Measurements from ENCODE around the gene FREM2. TPM values are rescaled to one million over a fixed set of nuclear protein-coding genes. Genes with fewer than 3 reads are reported as not detected.

FREM2 gene
- total and polyA plus RNA-seq, 2 donors from 2014 or later = 3.6 to 16.9 TPM

DNA sequence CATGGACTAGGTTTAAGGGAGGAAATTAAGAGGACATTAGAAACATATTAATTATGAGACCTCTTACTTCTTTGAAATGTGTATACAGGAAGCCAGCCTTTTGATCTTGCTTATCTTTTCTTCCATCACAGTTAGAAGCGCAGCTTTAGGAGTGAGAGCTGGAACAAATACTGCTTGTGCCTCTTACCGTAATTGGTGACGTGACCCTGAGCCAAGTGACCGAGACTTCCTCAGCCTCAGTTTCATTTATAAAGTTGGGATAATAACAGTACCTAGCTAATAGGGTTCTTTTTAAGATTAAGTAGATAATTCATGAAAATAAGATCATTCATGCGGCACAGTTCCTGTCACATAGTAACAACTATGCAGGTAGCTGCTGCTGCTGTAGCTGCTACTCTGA, 18.5 kb downstream of the FREM2 start:
- intact Hi-C loops (cut with DNase I) = no loop called here
- H3K9me3 ChIP-seq (ENCODE audit: control insufficient read depth in 2 of 3, insufficient read depth in 1 of 3, low read length in 3 of 3) = no peaks in the 10 kb centered on the region
- no peaks in the 10 kb centered on the region for H3K36me3 ChIP-seq (ENCODE audit: control insufficient read depth in 2 of 3, insufficient read depth in 3 of 3, low read length in 3 of 3)
- H3K9ac ChIP-seq (ENCODE audit: low read length in 3 of 3) = no peak overlapping the region
- FAIRE-seq (no peak), DNase-seq (peak in 2 of 5 donors; percentile 44 to 53)
- H3K27ac ChIP-seq (ENCODE audit: low read depth in 2 of 2, low read length in 2 of 2) = no peak overlapping the region
- no peak overlapping the region for H3K4me3 ChIP-seq (ENCODE audit: low read length in 3 of 3)
- H3K4me1 ChIP-seq (ENCODE audit: control insufficient read depth in 2 of 3, insufficient read depth in 2 of 3, low read depth in 1 of 3, low read length in 3 of 3) = no peaks in the 10 kb centered on the region
- TF ChIP-seq, protein P1, sequence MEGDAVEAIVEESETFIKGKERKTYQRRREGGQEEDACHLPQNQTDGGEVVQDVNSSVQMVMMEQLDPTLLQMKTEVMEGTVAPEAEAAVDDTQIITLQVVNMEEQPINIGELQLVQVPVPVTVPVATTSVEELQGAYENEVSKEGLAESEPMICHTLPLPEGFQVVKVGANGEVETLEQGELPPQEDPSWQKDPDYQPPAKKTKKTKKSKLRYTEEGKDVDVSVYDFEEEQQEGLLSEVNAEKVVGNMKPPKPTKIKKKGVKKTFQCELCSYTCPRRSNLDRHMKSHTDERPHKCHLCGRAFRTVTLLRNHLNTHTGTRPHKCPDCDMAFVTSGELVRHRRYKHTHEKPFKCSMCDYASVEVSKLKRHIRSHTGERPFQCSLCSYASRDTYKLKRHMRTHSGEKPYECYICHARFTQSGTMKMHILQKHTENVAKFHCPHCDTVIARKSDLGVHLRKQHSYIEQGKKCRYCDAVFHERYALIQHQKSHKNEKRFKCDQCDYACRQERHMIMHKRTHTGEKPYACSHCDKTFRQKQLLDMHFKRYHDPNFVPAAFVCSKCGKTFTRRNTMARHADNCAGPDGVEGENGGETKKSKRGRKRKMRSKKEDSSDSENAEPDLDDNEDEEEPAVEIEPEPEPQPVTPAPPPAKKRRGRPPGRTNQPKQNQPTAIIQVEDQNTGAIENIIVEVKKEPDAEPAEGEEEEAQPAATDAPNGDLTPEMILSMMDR (IDR thresholded peaks at IDR 0.05; ENCODE audit: borderline replicate concordance, extremely low read depth, insufficient read depth) = no peak
- no peaks in the 10 kb centered on the region for H3K27me3 ChIP-seq (ENCODE audit: control insufficient read depth, insufficient read depth, low read length)

DNA sequence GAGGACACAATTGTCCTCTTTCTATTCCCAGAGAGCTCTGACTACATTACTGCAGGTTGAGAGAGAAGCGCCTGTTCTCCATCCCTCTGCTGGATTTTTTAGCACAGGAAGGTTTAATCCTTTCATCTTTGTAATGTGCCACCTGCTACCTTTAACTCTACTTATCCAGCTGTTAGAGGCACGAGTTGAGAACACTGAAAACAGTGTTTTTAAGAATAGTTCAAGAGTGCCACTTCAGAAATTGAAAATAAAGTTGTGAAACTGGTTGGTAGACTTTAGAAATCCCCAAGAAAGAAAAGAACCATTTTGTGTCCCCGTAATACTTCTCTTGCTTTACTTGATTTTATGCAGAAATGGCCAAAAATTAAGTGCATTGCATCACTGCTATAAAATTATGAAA, 20.6 kb downstream of the FREM2 start:
- no peak for FAIRE-seq
- Histone ChIP-seq H3K27ac (ENCODE audit: low read depth in 2 of 2, low read length in 2 of 2) (no peak overlapping the region), H3K9ac (ENCODE audit: low read length in 3 of 3) (no peak overlapping the region), H3K36me3 (ENCODE audit: control insufficient read depth in 2 of 3, insufficient read depth in 3 of 3, low read length in 3 of 3) (no peaks in the 10 kb centered on the region), H3K27me3 (ENCODE audit: control insufficient read depth, insufficient read depth, low read length) (no peaks in the 10 kb centered on the region), H3K4me3 (ENCODE audit: low read length in 3 of 3) (no peak overlapping the region), H3K9me3 (ENCODE audit: control insufficient read depth in 2 of 3, insufficient read depth in 1 of 3, low read length in 3 of 3) (no peaks in the 10 kb centered on the region), H3K4me1 (ENCODE audit: control insufficient read depth in 2 of 3, insufficient read depth in 2 of 3, low read depth in 1 of 3, low read length in 3 of 3) (no peaks in the 10 kb centered on the region)
- TF ChIP-seq, protein P1 (IDR thresholded peaks at IDR 0.05; ENCODE audit: borderline replicate concordance, extremely low read depth, insufficient read depth) = no peak
- intact Hi-C loops (cut with DNase I) = no loop called here
- DNase-seq = peak in 2 of 5 donors; percentile 30 to 58

DNA sequence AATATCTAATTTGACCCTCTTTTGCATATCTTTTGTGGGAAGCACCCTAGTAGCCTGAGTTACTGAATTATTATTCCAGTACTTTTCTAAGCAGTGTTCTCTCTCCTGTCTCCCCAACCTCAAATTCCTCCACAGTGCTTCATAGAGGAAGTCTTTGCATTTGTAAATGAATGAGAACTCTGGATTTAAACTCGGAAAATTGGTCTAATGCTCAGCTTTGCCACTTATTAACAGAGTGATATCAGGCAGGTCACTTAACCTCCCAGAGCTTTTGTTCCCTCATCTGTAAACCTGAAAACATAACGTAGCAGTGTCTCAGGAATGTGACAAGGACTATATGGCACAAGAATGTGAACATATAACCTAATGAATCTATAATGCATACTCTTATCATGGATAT, 26.2 kb downstream of the FREM2 start:
- H3K27me3 ChIP-seq (ENCODE audit: control insufficient read depth, insufficient read depth, low read length) = no peaks in the 10 kb centered on the region
- intact Hi-C loops (cut with DNase I) = no loop called here
- no peaks in the 10 kb centered on the region for H3K36me3 ChIP-seq (ENCODE audit: control insufficient read depth in 2 of 3, insufficient read depth in 3 of 3, low read length in 3 of 3)
- H3K27ac ChIP-seq (ENCODE audit: low read depth in 2 of 2, low read length in 2 of 2) = no peak overlapping the region
- no peak for FAIRE-seq
- H3K9me3 ChIP-seq (ENCODE audit: control insufficient read depth in 2 of 3, insufficient read depth in 1 of 3, low read length in 3 of 3) = no peaks in the 10 kb centered on the region
- no peak overlapping the region for H3K9ac ChIP-seq (ENCODE audit: low read length in 3 of 3)
- no peak for DNase-seq
- TF ChIP-seq, protein P1 (IDR thresholded peaks at IDR 0.05; ENCODE audit: borderline replicate concordance, extremely low read depth, insufficient read depth) = no peak
- no peaks in the 10 kb centered on the region for H3K4me1 ChIP-seq (ENCODE audit: control insufficient read depth in 2 of 3, insufficient read depth in 2 of 3, low read depth in 1 of 3, low read length in 3 of 3)
- no peak overlapping the region for H3K4me3 ChIP-seq (ENCODE audit: low read length in 3 of 3)

DNA sequence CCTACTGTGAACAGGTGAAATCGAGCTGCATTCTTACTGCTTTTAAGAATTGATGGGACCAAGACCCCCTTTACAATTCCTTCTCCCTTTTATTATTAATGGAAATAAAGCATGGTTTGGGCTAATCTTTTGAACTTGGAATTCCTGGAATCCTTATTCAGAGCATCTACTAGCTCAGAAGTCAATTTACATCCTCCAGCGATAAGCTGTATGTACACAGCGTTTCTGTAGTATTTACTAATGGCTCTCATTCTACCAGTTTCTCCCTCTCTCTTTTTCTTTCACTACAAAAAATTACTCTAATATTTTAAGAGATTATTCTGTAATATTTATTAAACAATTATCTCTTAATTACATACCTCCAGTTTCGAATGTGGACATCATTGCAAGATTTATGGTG, 31.5 kb downstream of the FREM2 start:
- no peak overlapping the region for H3K4me3 ChIP-seq (ENCODE audit: low read length in 3 of 3)
- no peaks in the 10 kb centered on the region for H3K36me3 ChIP-seq (ENCODE audit: control insufficient read depth in 2 of 3, insufficient read depth in 3 of 3, low read length in 3 of 3)
- DNase-seq (no peak), FAIRE-seq (no peak)
- H3K9ac ChIP-seq (ENCODE audit: low read length in 3 of 3) = no peak overlapping the region
- H3K27me3 ChIP-seq (ENCODE audit: control insufficient read depth, insufficient read depth, low read length) = no peaks in the 10 kb centered on the region
- no peaks in the 10 kb centered on the region for H3K4me1 ChIP-seq (ENCODE audit: control insufficient read depth in 2 of 3, insufficient read depth in 2 of 3, low read depth in 1 of 3, low read length in 3 of 3)
- intact Hi-C loops (cut with DNase I) = no loop called here
- H3K27ac ChIP-seq (ENCODE audit: low read depth in 2 of 2, low read length in 2 of 2) = no peak overlapping the region
- H3K9me3 ChIP-seq (ENCODE audit: control insufficient read depth in 2 of 3, insufficient read depth in 1 of 3, low read length in 3 of 3) = no peaks in the 10 kb centered on the region
- TF ChIP-seq, protein P1 (IDR thresholded peaks at IDR 0.05; ENCODE audit: borderline replicate concordance, extremely low read depth, insufficient read depth) = no peak
